COR-L47 (cell line): ENCODE data around the gene ABAT.

Experiments
- DNase-seq: peaks from one replicate; lab custom pipeline; 2025; lab: John Stamatoyannopoulos, UW

The ABAT gene

DNA sequence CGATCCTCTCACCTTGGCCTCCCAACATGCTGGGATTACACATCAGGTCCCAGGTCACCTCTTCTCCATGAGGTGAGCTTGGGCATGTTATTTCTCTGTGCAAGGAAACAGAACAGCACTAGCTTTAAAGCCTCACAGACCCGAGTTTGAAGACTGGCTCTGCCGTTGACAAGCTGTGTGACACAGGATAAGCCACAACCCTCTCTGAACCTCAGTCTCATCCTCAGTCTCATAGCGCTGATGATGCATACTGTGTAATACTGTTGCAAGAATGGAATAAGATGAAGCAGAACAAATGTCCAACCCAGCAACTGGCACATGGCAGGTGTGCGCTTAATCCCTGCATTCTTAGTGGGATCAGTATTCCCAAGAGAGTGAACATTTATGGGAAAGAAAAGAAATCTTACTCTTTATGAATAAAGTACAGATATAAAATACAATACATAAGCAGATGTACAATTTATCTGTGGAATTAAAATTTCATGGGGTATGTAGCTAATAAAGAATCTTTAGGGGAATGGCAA, 43.5 kb downstream of the ABAT start:
- no peak for DNase-seq

- no peak for DNase-seq
Measured at GRCh38 chr16:8718851-8719680, 44.6 kb downstream of the ABAT start.

DNA sequence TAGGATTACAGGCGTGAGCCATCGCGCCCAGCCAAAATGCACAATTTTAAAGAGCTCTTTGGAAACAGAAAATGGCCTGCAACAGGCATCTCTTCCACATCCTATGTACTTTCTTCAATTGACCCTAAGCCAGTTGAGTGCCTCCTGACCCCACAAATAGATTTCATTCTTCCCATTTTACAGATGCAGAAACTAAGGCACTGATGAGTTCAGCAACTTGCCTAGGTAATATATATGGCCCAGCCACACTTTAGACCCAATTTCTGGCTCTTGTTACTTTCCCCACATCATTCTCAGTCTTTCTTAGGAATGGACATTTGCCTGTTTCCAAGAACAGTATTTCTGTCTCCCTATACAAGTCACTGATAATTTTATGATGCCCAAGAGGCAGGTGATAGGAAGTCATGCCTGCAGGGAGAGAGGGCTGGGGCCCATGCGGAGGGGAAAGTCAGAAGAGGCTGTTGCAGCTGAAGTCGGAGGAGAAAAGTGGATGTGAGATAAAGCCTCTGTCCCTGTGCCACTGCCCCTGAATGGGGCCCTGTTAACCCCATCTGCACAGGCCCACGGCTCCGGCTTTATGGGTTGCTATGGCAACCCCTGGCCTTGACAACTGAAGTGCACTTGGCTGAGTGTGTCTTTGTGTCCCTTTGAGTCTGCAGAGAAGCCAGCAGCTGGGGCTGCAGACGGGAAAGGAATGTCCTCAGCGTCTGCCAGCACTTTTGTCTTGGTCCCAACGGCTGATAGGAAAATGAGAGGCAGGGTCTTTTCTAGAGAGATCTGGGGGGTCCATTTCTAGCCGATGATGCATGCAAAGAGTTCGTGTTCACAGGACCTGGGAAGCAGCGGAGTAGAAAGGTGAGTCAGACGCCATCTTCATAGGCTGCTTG, 45.9 kb downstream of the ABAT start:
- DNase-seq = no peak

DNA sequence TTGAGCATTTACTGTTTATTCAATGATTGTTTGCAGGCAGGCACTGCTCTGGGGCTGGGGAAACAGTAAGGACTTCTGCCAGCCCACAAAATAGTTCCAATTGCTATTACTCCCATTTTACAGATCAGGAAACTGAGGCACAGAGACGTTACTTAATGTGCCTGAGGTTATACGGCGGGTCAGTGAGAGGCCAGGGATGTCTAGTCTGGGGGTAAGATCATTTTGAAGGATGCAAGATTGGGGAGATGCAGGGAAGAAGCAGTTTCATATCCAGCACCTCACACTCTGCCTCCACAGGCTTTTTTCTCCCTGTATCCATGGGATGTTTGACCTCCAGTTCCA, 46.5 kb downstream of the ABAT start:
- no peak for DNase-seq

GRCh38 chr16:8721336-8722024, 47.1 kb downstream of the ABAT start:
- DNase-seq = no peak

- no peak for DNase-seq
Measured at GRCh38 chr16:8722025-8722348, 47.6 kb downstream of the ABAT start.

- no peak for DNase-seq
Measured at GRCh38 chr16:8725513-8726178, 51.2 kb downstream of the ABAT start.

DNA sequence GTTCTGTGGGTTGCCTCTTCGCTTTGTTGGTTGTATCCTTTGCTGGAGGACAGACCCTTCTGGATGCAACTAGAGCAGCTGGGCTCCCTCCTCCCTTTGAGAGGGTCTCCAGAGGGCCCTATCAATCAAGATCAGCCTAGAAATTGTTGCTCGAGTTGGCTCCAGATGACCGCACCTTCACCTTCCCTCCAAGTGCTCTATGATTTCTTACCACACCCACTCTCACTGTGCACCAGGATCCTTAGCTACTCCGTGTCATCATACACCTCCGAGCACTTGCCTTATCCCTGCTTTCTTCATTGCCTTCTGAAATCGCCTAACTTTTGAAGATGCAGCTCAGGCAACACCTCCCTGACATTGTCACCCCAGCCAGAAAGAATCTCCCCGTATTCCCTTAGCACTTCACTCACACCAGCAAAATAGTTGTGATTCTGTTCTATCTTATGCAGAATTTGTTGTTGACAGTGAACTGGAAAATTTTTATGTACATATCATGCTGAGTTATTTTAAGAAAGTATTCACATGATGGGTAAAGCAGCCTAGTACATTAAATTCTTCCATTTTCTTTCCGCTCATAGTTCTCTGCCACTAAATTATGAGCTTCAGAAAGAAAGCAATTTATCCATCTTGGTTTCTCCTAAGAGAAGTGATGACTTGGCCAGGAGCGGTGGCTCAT, 52.9 kb downstream of the ABAT start:
- no peak for DNase-seq

DNA sequence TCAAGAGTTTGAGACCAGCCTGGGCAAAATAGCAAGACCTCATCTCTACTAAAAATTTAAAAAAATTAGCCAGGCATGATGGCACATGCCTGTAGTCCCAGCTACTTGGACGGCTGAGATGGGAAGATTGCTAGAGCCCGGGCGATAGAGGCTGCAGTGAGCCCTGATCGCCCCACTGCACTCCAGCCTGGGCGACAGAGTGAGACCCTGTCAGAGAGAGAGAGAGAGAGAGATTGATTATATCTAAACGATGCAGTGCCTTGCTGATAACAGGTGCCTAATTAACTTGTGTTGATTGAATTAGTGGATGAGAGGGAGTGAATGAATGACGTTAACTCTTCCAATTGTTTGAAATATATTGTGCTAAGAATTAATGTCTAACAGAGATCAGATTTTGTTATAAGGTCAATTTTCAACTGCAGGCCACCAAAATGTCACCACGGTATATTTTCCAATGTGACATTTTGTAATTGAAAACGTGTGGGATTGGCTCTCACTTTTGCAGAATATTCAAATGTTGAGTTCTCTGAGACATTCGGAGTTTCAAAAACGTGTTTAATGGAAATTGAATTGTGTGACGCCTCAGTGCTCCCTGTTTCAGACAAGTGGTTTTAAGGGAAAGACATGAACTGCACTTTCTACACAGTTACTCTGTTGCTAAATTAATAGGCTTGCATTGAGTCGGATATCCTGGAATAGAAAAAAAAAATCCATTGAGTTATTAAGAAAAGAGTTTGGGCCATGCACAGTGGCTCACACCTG, 53.6 kb downstream of the ABAT start:
- no peak for DNase-seq

DNA sequence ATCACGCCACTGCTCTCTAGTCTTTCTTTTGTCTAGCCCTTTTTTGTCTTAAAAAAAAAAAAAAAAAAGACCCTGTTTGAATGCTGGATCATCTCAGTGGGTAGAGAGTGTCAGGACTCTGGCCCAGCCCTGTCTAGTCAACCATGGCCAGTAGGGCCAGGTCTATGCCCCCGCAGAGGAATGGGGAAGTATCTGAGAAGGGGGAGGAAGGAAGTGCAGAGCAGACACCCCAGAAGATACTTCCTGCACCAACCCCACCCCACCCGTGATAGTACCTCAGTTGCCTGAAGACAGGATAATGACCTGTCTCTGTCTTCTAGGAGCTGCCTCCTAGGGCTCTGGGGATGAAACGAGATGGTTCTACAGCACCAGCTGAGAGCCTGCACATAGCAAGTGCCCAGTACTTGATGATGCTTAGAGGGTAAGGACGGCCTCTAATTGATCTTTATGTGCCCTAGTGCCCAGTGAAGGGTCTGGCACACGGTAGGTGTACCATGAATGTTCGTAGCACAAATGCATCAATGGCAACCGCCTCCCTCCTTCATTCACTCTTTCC, 55.4 kb downstream of the ABAT start:
- DNase-seq = no peak

- no peak for DNase-seq
Measured at GRCh38 chr16:8730335-8730915, 56.0 kb downstream of the ABAT start.

DNA sequence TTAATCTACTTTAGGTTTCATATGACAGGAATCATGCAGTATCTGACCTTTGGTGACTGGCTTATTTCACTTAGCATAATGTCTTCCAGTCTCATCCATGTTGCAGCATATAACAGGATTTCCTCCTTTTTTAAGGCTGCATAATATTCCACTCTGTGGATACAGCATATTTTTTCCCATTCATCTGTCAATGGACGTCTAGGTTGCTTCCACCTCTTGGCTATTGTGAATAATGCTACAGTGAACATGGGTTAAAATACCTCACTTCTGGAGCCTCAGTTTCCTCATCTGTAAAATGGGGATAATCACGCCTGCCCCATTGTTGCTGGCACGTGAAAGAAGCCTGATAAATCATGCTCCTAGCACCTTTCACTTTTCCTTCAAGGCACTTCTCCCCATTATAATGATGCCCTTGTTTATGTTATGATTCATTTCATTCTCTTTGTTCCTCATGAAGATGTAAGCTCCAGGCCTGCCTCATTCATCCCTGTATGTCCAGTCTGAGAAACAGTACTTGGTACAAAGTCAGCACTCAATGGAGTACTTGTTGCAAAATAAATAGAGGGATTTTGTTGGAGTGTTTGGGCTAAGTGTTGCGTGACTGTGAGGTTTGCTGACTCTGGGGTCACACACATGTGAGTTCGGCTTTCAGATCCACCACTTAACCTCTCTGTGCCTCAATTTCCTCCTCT, 59.6 kb downstream of the ABAT start:
- DNase-seq = no peak

DNA sequence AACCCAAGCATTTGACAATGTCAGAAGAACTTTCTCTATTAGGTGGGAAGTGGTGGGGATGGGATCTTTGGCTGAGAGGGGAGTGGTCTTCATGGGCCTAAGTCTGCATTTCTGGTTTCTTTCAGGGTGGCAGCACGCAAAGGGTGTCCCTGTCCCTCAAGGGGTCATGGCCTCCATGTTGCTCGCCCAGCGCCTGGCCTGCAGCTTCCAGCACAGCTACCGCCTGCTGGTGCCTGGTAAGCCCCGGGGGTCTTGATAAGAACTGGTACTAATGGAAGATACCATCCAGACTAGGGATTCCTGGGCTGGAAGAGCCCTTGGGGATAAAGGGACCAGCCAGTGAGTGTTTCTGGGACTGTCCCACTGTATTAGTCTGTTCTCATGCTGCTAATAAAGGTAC, 61.2 kb downstream of the ABAT start:
- no peak for DNase-seq

DNA sequence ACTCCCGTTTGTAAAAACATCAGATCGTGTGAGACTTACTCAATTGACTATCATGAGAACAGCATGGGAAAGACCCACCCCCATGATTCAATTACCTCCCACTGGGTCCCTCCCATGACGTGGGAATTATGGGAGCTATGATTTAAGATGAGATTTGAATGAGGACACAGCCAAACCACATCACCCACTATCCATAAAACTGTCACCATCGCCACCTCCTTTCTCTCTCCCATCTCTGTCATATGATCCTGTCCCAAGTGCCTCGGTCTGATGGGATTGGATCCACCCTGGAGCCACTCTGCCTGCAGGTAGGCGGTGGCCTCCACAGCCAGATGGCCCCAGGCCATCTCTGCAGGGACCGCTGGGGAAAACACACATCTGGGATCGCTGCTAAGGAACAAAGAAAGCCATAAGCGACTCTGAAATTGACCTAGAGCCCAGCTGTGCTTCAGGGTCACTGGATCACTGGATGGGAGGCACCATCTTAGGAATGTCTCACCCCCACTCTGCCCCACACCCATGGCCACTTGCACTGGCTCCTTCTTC, 61.8 kb downstream of the ABAT start:
- no peak for DNase-seq

- DNase-seq = no peak
Measured at GRCh38 chr16:8739151-8739550, 64.7 kb downstream of the ABAT start.

DNA sequence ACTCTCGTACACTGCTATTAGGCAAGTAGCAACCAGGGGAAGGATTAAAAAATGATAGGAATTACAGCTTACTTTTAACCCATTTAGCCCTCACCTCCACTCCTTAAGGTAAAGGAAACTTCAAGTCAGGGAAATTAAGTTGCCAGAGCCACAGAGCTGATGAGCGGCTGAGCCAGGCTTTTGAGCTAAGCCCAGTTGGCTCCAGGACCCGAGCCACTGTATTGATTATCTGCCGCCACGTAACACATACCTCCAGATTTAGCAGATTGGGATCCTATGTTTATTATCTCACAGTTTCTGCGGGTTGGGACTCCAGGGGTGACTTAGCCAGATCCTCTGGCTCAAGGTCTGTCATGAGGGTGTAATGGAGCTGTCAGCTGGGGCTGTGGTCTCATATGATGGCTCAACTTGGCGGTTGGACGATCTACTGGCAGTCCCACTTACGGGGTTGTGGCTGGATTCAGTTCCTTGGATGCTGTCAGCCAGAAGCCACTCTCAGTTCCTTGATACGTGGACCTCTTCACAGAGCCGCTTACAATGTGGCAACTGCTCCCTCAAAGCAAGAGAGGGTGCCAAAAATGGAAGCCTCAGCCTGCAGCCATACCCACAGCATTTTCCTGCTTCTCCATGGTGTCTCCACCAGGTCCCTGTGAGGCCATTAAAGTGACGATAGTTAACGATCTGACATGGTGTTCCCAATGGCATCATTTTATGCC, 65.7 kb downstream of the ABAT start:
- DNase-seq = no peak

- no peak for DNase-seq
Measured at GRCh38 chr16:8740775-8741355, 66.4 kb downstream of the ABAT start.

DNA sequence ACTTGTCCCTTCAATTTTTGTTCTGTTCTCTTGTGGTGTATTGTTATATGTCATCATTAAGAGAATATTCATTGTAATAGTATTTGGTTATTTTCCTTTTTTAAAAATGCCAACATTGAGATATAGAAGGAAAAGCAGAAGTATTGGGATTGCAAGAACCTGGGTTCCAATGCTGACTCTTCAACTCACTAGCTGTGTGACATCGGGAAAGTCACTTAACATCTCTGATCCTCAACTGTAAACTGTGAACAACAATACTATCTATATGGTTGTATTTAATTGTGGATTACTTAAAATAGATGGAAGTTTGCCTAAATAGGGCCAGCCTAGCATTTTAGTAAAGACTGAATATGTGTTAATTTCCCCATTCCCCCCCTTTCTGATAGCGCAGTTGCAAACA, 67.2 kb downstream of the ABAT start:
- no peak for DNase-seq
